Islet of Langerhans (tissue), 1 donor: ENCODE results near the gene FAXC.
"Not testable (repeated sequence)": the region's sequence is repeated elsewhere in the genome, so short reads cannot be mapped to it uniquely, and the experiment has no call there.

Source experiments
- FAIRE-seq: peaks from one replicate; lab custom pipeline; 2011; peaks lifted over from hg19 to GRCh38; lab: Jason Lieb, UNC

FAXC gene

DNA sequence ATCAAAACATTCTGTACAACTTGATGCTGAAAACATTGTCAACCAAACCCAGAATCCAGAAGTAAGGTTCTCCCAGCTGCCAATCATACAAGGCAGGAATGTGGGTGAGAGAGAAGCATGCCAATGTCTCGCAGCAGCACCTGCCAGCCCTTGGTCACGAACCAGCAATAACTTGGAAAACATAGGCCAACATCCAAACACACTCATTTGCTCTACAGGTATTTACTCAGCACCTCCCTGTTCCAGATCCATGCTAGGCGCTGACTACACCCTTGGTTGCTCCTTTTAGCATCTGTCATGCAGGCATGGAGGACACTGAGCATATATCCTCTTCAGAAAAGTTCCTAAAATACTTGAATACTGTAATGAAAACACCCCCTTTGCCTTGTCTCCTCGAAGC lies 63.6 kb downstream of the FAXC start:
- no peak for FAIRE-seq

DNA sequence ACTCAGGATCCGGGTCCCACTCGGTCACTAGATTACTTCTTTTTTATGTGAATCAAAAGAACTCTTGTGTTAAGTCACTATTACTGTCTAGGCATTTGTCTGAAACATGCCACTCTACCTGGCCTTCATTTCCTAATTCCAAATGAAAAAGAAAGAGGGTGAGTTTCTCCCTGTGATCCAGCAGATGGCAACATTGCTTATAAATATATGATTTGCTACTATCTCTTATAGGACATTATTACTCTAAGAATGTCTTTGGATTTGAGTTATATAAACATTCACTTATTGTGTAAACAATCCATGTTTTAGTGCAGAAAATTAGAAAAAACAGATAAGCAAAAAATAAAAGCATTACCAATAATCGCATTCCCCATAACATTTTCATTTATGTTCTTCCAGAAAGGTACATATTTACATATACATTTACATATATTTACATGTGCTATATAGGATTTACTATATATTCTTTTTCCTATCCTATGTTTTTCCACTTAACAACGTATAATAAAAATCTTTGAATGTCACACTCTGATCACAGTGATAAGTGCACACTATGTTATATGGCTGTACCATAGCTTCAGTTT lies 66.9 kb downstream of the FAXC start:
- peak; percentile 99 for FAIRE-seq

DNA sequence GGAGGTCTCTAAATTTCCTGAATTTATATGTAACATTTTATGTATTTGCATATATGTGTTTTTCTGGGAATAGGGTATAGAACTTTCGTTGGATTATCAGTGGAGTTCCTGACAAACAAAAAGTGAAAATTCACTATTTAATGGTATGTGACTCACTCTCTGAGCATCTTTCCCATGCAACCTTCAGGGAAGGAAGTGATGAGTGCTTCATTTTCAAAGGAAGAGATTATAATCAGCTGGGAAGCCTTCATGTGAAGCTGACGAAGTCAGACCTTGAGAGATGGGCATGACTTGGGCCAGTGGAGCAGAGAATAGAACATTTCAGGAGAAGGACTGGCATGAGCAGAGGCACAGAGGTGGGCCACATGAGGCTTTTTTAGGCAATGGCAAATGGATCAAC lies 72.7 kb downstream of the FAXC start:
- no peak for FAIRE-seq

- no peak for FAIRE-seq
These were observed 78.6 kb downstream of the FAXC start for GRCh38 chr6:99270826-99271225.

DNA sequence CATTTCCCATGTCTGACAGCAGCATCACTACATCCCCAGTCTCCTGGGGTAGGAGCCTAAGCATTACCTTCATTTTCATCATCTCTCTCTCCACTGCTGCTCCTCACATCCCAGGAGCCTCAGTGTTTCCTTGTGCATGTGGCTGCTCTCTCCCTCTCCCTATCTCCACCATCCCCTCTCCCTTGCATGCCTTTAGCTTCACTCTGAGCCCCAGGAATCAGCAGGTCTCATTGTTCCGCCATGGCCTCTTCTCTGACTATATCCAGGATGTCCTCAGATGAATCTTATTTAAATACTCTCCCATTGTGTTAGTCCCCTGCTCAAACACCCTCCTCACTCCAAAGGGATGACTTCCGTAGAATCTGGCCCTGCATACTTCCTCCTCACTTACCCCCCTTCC lies 79.4 kb downstream of the FAXC start:
- FAIRE-seq, result no peak

- no peak for FAIRE-seq
These were observed 80.3 kb downstream of the FAXC start for GRCh38 chr6:99269207-99269606.

DNA sequence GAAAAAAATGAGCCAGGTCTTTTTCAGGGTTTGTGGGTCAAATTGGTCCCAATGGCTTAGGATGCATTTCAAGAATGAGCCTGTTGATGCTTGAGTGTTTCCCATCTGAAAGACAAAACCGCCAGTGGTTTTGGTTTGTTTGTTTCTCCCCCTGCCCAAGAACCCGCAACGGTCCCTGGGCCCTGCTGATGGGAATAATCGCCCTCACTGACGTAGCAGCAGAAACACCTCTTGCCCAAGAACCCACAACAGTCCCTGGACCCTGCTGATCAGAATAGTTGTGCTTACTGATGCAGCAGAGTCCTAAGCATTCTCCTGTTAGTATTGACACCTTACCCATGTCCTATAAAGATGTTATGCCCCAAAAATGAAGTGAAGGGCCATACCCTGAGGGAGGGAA lies 82.5 kb downstream of the FAXC start:
- FAIRE-seq, result not testable (repeated sequence)

DNA sequence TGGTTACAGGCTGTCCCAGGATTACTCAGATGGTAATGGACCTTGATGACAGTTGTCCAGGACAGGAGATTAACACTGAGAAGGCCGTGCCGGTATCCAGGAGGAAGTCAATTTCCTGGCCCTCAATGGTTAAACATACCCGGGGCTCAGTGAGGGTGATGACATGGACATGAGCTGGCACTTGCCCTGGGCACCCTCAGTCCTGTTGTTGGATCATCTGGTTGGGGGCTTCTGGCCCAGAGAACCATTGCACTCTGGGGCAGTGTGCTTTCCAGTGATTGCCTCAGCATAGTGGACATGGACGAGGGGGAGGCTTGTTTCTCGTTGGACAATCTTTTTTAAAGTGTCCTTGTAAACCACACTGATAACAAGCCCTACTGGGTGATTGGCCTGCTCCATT lies 84.0 kb downstream of the FAXC start:
- not testable (repeated sequence) for FAIRE-seq

- no peak for FAIRE-seq
These were observed 94.6 kb downstream of the FAXC start for GRCh38 chr6:99254616-99255550.

GRCh38 chr6:99253271-99253670 lies 96.2 kb downstream of the FAXC start:
- FAIRE-seq, result no peak

- FAIRE-seq, result no peak
These were observed 97.1 kb downstream of the FAXC start for GRCh38 chr6:99252421-99252820.

DNA sequence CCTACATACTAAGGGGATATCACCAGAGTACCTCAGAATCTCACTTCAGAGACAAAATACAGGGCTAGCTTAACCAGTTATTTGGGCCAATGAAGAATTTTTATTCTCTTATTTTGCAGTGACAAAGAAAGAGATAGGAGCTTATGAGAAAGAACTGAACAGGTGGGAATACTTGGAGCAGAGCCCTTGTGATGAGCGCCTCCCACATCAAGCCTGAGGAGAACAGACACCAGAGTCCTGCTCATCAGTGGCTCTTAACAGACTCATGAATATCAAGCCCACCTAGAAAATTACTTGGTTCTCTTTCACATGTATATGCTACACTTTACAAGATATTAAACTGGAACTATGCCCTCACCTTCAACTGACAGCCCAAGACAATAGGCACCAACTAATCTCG lies 99.0 kb downstream of the FAXC start:
- no peak for FAIRE-seq

GRCh38 chr6:99246602-99247001 lies 102.9 kb downstream of the FAXC start:
- FAIRE-seq, result no peak

DNA sequence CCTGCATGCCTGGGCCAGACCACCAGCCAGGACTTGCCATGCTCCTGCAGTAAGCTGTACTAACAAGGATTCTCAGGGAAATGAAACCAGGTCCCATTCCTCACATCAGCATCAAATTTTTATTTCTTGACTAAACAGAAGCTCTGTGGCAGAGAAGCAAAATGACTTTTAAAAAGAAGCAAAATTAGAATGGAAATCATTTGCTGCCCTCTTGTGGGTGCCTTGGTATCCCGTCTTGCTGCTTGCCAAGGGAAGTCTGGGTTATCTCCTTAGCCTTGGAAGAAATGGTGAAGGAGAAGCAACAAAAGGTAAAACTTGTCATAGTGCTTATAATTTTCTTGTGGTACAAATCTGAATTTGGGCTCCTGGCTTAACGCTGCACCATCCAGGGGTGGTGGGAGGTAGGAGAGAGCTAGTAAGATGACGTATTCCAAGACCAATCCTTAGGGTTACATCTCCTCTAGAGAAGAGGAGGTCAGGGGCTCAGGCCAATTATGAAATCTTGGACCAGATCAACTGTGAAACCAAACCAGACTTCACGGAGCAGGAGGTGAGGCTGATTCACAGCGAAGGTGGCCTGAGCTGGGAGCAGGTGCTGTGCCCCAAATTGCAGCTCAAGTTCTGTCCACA lies 107.5 kb downstream of the FAXC start:
- FAIRE-seq, result peak; percentile 73

DNA sequence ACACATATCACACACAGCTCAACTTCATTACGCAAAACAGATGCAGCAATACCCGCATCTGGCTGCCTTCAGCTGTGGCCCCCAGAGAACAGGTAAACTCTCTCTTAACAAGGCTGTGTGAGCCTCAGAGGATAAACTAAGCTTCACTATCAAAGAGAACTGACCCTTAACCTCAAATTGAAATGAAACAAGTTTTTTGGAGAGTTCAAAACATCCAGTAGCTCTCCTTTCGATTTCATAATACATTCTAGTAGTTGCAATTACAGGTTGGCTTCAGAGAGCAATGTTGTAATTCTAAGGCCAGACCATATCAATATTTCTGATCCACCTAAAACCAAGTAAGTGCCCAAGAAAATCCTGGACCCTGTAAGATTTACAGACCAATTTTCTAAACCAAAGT lies 113.5 kb downstream of the FAXC start:
- no peak for FAIRE-seq

- no peak for FAIRE-seq
These were observed 116.3 kb downstream of the FAXC start for GRCh38 chr6:99233219-99233618.

- FAIRE-seq, result no peak
These were observed 117.4 kb downstream of the FAXC start for GRCh38 chr6:99232056-99232455.

DNA sequence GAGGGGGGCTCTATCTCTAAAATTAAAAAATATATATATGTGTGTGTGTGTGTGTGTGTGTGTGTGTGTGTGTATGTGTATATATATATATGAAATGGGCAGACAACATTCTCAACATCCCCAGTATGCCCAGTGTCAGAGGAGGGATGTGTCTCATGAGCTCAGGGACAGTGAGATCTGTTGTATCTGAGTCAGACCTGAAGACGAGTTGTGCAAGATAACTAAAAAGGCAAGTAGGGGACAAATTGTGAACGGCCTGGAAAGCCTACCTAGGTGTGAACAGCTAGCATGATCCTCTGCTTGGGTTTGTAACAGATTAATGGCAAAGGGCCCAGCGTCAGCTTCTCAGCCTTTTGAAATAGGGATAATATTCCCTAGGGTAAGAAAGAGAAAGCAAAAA lies 124.3 kb downstream of the FAXC start:
- no peak for FAIRE-seq
